DMS53 treated with DMSO at 0.1 percent for 48 hours (cell line): ENCODE data around the gene PADI4.

Experiments used
- DNase-seq: peaks from one replicate; lab custom pipeline; 2025; ENCODE audit not compliant: unreplicated experiment; lab: John Stamatoyannopoulos, UW

Gene PADI4

GRCh38 chr1:17281775-17282181 is 26.2 kb upstream of the PADI4 start:
- no peak for DNase-seq

DNA sequence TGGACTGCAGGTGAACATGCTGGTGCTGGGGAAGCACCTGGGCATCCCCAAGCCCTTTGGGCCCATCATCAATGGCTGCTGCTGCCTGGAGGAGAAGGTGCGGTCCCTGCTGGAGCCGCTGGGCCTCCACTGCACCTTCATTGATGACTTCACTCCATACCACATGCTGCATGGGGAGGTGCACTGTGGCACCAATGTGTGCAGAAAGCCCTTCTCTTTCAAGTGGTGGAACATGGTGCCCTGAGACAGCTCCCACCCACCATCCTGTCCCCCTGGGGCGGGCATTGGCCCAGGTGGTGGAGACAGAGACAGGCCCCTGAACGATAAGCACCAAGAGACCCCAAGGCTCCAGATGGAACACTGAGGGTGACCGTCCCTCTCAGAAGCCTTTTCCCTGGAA is 25.2 kb upstream of the PADI4 start:
- no peak for DNase-seq

GRCh38 chr1:17286646-17287045 is 21.4 kb upstream of the PADI4 start:
- DNase-seq = no peak

DNA sequence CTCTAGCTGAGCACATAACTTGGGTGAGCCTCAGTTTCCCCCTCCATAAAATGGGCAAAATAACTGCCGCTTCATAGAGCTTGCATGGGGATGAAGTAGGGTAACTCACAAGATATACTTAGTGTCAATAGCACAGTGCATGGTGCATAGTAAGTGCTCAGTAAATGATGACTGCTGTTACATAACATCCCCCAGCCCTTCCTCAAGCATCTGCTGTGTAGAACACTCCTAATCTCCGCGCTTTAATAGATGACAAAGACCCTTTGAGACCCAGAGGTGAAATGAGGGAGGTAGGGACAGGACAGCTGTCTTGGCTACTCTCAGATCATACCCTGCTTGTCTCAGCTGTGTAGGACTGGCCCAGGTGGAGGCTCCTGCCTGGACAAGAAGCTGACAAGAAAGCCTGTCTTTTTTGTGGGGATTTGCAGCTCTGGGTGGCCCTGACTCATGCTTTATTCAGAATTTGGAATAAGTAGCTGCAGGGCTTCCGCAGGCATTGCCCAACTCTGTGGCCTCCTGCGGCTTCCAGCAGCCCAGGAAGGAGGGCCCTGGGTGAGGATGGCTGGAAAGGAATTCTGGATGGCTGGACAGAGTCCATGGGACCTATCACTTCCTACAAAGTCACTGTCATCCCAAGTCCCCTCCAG is 20.7 kb upstream of the PADI4 start:
- DNase-seq = no peak

DNA sequence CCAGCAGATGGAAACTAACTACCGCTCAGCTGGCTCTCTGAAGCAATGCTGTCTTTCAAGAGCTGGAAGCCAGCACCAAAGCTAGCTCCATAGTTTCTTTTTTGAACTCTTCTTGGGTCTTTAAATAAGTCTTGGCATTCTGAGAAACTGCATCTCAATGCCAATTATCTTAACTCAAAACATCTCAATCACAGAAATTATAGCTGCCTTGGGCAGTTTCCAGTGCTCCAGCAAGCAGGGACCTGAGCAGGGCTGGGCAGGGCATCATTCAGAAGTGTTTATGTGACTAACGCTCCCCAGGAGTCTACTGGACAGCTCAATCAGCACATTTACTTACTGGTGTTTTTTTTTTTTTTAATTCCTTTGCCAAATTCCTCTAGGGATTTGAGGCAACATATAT is 18.3 kb upstream of the PADI4 start:
- DNase-seq = no peak

DNA sequence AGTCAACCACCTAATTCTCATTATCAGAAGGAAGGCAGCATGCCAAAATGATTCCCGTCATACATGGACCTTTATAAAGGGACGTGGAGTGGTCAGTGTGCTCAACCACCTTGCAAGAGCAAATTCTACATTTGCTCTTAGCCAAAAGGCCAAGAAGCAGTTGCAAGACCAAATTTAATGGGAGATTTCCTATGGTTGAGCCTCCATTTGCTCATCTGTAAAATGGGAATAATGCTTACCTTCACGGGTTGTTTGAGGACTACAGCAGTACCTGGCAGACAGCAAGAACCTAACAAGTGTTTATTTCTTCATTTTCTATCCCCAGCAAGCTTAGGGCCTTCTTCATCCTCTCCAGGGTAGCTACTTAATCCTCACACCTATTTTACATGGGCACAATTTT is 17.4 kb upstream of the PADI4 start:
- no peak for DNase-seq

- DNase-seq = peak; percentile 2
Measured at GRCh38 chr1:17292299-17293160, 15.5 kb upstream of the PADI4 start.

DNA sequence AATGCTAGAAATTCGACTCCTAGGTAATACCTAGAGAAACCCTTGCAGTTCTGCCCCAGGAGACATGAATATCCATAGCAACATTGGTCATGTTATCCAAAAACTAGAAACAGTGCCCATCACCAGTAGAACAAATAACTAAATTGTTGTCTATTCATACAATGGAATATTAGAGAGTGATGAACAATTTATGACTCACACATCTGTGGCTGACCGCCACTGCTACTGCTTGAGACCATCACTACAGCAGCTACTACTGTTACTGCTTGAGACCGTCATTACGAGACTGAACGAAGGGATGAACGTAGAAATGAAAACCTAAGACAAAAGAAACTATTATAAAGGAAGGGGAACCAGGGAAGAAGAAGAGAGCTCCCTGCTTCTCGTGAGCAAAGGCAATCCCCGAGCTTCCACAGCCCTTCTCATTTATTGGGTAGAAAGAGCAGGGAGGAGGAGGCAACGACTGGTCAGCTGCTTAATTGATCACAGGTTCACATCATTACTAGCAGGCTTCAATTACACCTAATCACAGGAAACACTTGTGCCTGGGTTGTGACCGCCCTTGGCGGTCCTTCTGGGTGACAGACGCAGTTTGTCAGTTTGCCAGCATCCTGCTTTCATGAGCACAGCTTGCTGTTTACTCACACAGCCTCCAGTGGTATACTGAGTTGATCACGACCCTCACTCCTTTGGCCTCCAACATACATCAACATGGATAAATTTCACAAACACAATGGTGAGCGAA is 14.1 kb upstream of the PADI4 start:
- DNase-seq = no peak

GRCh38 chr1:17295292-17295691 is 12.7 kb upstream of the PADI4 start:
- DNase-seq = no peak

GRCh38 chr1:17296086-17296485 is 11.9 kb upstream of the PADI4 start:
- DNase-seq = no peak

DNA sequence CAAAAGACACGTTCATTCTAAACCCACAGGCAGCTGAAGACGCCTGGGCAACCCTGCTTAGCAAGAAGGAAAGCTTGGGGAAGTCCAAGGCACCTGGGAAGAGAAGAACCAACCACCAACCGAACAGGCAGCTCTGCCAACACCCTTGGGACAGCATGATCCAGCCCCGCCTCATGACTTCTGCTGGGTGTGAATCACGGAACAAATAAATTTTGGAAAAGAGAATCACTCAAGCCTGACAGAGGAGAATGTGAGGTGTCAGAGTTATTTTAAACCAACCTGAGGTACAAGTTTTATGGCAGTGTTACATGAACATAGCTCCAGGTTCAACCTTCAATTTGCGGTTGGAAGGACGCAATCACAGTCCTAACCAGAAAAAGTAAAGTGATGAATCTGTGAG is 10.0 kb upstream of the PADI4 start:
- no peak for DNase-seq

DNA sequence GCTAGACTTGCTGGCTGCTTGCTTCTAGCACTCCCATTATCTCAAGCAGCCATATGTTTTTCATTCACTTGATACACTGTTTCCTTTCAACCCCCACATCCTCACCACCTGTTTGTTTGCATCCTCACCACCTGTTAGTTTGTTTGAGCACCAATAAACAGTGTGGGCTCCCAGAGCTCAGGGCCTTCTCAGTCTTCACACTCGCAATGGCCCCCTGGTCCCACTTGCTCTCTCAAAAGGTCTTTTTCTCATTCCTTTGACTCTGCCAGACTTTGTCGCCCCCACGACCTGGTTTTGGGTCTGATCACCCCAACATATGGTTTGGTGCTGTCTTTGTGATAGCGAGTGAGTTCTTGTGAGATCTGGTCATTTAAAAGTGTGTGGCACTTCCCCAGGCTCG is 6.2 kb upstream of the PADI4 start:
- DNase-seq = no peak

GRCh38 chr1:17304151-17304825 is 3.7 kb upstream of the PADI4 start:
- DNase-seq = no peak

DNA sequence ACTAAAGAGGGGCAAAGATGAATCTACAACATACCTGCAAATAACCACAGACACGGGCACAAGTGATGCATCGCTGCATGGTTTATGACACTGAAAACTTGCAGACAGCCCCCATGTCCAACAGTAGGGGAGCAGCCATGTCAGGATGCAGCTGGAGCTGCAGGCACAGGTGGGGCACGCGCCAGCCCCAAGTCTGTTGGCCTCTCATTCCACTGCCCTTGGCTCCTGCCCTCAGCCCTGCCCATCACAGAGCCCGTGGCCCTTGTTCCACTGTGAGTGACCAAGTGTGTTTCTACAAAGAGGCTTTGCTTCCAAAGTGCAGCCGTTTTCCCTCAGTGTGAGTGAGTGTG is 3.2 kb upstream of the PADI4 start:
- DNase-seq = no peak

GRCh38 chr1:17305576-17306095 is 2.4 kb upstream of the PADI4 start:
- DNase-seq = no peak

- DNase-seq = no peak
Measured at GRCh38 chr1:17306407-17306806, 1.6 kb upstream of the PADI4 start.

DNA sequence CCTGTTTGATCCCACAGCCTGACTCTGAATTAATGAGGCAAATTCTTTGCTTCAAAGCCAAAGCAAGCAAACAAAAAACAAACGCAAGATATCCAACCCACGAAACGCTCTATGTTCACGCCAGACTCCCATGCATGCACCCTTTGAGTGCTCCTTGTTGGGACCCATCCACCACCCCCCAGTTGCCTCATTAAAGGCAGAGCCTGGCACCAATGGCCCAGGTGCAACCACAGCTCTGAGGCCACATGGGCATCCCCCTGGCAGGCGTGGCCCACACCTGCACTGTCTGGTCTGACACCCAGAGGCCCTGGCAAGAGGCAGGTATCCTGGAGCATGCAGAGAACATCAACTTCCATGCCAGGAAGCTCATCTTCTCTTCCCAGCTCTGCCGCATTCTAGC is 1.1 kb upstream of the PADI4 start:
- no peak for DNase-seq

GRCh38 chr1:17307329-17307728 is 668 bp upstream of the PADI4 start:
- no peak for DNase-seq

GRCh38 chr1:17308593-17308992 is 596 bp downstream of the PADI4 start:
- no peak for DNase-seq

GRCh38 chr1:17309426-17310067 is 1.6 kb downstream of the PADI4 start:
- no peak for DNase-seq
